CD4-positive, alpha-beta T cell treated with Interleukin-10 for 1 hour (primary cell): ENCODE results near the gene MORC3.

ENCODE experiments used
- DNase-seq: peaks from one replicate; pipeline ENCODE4 v3.0.0-alpha.2; 2020

MORC3 gene

GRCh38 chr21:36425286-36425685 is 105.3 kb downstream of the MORC3 start:
- DNase-seq = no peak
